ENCODE results near the gene HTR4.

GRCh38 chr5:148626081-148626613 is 28.2 kb downstream of the HTR4 start:
- TF ChIP-seq CHD1 (IDR thresholded peaks at IDR 0.05; ENCODE audit: low read depth, low read length) (no peak), MAFK (IDR thresholded peaks at IDR 0.05; ENCODE audit: low read depth, low read length) (no peak), POLR2A (IDR thresholded peaks at IDR 0.05; ENCODE audit: low read depth, low read length) (no peak)

Measured in IMR-90 (cell line).